Heart left ventricle (tissue), 13 donors: ENCODE results near the gene TPRN.

Experiments
- POLR2A ChIP-seq, 2 donors: fragments of 450-650 bp; IDR thresholded peaks; one replicate each; pipeline ENCODE4 v1.6.1; 2017; ENCODE audit warnings: antibody characterized with exemption in 2 of 2, mild to moderate bottlenecking in 2 of 2, moderate library complexity in 2 of 2
- TF ChIP-seq, protein P1 (sequence below), 12 donors: fragments of 200-600 bp; sonication (generic) in 4 of 12; IDR thresholded peaks; one replicate each; pipeline versions ENCODE4 v1.5.0 to v1.8.0; 2018 to 2022; ENCODE audit warnings: antibody characterized with exemption in 12 of 12, mild to moderate bottlenecking in 5 of 12
- donor health status: ischemic (EF 13 %, LVEDD 7.1; RV severe dilation, severe dysfunction).
- donor health status: DM: no; HTN: yes; CAD: no.
- donor health status: DM: no; HTN: no; CAD: no.
- donor health status: ischemic (EF 25% LVEDD 6.9; RV normal size, moderate dysfunction).
- donor health status: ischemic (EF 25% LVEDD 5.7; RV mildly dilated, moderate dysfunction).
- donor health status: ischemic (EF 35%, LVEDD 5.7; RV mildly dilated, moderate dysfunction).
- donor health status: nonischemic (EF 11% LVEDD 7.7; RV severe dilation, severe dysfunction).
- donor health status: DM: yes; HTN: yes; CAD: no.
- donor health status: PGD.
- donor health status: ischemic (EF 29% LVEDD 5.4; RV normal size, mild dysfunction).
- donor health status: nonischemic (EF 23%, LVEDD 6.1; RV moderate dilation, normal function).

DNA sequence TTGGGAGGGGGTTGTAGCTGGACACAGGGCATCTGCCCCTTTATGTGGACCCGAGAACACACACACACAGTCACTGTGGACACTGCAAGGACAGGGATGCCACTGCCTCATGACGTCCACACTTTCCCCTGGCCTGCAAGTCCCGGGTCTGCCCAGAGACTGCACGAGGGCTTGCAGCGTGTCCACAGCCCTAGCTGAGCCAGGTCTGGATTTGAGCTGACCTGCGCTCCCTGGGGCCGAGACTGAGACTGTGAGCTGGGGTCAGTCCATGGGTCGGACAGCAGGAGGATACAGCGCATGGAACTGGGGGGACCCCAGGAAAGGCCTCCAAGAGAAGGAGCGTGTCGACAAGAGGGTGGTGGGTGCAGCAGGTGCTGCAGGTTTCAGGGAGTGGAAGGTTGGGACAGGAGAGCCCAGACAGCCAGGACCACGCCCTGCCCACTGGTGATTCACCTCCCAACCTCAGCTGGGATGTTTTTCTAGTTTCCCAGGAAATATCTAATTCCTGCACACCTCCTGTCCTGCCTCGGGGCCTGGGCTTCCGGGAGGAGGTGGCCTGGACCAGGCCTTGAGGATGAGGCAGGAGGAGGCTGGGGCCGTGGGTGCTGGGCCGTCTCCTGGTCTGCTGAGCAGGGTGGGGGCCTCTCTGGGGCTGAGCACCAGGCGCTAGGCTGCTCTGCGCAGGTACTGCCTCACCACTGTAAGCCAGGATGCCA lies 26.0 kb upstream of the TPRN start:
- TF ChIP-seq, protein P1, sequence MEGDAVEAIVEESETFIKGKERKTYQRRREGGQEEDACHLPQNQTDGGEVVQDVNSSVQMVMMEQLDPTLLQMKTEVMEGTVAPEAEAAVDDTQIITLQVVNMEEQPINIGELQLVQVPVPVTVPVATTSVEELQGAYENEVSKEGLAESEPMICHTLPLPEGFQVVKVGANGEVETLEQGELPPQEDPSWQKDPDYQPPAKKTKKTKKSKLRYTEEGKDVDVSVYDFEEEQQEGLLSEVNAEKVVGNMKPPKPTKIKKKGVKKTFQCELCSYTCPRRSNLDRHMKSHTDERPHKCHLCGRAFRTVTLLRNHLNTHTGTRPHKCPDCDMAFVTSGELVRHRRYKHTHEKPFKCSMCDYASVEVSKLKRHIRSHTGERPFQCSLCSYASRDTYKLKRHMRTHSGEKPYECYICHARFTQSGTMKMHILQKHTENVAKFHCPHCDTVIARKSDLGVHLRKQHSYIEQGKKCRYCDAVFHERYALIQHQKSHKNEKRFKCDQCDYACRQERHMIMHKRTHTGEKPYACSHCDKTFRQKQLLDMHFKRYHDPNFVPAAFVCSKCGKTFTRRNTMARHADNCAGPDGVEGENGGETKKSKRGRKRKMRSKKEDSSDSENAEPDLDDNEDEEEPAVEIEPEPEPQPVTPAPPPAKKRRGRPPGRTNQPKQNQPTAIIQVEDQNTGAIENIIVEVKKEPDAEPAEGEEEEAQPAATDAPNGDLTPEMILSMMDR (IDR thresholded peaks at IDR 0.05) = no peak
- TF ChIP-seq POLR2A (IDR thresholded peaks at IDR 0.05) = no peak
